SKM-1 treated with dmso at 0.1 percent for 144 hours (cell line): ENCODE data around the gene AMER3.
A peak's percentile ranks its signal among the peaks of the same experiment; 100 is the strongest.
"Not testable (repeated sequence)": the region's sequence is repeated elsewhere in the genome, so short reads cannot be mapped to it uniquely, and the experiment has no call there.

Experiments
- DNase-seq: peaks from one replicate; lab custom pipeline; 2025; ENCODE audit not compliant: unreplicated experiment; lab: John Stamatoyannopoulos, UW

AMER3 gene, protein sequence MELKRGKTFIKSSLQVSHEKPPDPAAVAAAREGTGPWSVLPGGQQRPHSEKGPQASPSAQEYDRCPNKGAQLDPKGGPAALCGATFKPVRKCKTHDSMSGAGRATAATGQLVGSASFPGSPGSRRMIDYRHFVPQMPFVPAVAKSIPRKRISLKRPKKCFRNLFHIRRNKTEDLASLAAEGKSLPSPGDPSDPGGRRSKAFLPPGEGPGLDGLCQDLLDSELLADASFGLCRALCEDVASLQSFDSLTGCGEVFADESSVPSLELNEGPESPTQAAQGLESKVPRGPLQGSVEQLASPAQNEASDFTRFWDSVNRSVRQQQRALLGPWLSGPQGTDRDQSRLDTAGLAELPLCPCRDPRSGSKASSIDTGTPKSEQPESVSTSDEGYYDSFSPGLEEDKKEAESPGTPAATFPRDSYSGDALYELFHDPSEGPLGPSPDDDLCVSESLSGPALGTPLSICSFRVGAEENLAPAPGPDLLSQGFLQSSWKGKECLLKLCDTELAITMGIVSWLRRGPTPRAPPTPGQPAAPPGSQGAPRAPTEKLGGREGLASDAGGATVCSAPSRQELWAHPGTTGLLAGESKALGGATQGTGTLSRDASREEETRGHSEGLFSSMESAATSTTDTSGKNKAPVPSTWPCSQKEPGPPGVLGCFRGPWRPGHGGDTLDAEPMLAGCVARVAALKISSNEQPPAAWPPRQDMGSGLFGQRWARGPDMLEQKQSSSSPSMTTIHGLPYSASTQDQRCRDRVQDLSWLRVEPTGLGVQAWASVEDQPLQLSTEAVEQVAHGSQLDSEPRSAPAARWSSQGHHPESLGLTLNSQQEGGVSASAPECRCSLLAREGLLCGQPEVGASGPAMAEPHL

DNA sequence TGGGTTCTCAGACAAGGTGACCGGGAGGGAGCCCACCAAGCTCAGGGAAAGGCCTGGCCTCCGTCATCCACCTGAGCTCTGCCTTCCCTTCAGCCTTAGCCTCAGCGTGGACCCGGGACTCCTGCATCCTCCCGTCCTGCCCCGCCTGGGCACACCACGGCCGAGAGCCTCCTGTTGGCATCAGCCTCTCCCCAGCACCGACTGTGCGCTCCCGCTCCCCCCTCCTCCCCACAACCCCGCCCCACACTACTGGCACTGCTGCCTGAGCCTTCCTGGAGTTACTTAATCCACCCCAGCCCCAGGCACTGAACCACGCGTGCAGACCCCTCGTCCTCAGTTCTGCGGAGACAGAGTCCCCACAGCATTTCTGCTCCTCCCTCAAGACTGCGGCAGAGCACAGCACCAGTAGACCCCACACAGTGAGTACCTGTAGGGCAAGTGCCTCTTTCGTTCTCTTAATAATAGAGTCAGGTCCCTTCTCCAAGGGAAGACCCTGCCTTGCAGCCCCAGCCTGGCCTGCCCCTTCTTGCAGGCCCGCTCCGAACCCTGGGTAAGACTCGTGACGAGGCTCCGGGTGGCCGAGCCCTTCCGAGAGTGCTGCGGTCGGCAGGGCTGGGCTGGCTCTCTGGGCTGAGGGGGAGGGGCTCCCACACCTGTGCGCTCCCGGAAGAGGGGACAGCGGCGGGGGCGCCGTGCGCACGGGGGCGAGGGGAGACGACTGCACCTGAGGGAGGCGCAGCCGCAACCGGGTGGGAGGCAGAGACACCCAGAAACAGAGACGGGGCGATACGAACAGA, at the start of gene AMER3:
TSS of gene AMER3 (plus strand) at position 285 of the 797 bp plus-strand sequence. CDS start 6,533 bp downstream, outside the sequence.
- DNase-seq, result no peak

DNA sequence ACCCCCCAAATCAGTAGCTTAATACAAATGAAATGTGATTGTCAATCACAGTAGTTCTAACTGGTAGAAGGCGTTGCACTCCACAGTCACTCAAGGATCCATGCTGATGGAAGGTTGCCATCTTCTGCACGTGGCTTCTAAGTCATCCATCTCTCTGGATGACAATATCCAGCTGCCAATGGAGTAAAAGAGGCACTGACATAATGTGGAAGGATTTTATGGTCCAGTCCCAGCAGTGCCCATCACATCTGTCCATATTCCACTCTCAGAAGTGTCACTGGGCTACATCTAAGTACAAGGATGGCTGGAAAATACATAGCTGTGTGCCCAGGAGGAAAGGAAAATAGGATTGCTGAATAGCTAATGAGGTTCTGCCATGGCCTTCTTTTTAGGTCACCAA, 40.5 kb upstream of the AMER3 start:
- not testable (repeated sequence) for DNase-seq

DNA sequence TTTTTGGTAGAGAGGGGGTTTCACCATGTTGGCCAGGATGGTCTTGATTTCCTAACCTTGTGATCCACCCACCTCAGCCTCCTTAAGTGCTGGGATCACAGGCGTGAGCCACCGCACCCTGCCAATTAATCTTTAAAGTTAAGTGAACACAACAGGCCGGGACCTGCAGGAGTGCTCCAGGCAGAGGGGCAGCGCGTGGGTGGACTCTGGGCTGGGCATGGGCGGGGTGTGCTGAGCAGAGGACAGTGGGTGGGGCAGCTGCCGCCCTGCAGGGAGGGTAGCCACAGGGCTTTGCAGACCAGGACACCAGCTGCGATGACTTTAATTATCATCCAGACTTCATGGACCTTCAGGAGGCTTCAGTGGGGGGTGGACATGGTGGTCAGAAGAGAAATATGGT, 35.3 kb upstream of the AMER3 start:
- no peak for DNase-seq

DNA sequence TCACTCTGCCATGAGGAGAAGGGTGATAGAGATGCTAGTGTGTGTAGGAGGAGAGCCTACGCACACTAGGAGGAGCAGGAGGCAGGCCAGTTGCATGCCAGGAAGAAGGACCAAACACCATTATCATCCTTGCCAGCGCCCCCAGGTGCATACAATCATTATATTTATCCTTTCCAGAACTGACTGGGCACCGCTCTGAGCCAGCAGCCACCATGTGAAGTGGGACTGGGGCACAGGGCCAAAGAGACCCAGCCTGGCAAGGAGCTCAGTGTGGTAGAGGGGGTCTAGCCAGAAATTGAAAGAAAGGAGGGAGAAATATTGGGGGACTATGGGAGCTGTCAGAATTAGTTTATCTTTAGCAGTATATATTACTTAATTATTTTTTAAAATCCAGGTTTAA, 34.8 kb upstream of the AMER3 start:
- DNase-seq, result no peak

DNA sequence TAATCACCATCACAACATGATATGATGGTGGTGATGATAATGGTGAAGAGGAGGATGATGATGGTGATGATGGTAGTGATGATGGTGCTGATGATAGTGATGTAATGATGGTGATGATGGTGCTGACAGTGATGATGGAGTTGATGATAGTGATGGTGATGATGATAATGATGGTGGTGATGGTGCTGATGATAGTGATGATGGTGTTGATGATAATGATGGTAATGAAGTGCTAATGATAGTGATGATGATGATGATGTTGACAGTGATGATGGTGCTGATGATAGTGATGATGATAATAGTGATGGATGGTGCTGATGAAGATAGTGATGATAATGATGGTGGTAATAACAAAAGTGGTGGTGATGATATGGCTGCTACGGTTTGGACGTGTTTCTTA, 30.9 kb upstream of the AMER3 start:
- DNase-seq, result no peak

DNA sequence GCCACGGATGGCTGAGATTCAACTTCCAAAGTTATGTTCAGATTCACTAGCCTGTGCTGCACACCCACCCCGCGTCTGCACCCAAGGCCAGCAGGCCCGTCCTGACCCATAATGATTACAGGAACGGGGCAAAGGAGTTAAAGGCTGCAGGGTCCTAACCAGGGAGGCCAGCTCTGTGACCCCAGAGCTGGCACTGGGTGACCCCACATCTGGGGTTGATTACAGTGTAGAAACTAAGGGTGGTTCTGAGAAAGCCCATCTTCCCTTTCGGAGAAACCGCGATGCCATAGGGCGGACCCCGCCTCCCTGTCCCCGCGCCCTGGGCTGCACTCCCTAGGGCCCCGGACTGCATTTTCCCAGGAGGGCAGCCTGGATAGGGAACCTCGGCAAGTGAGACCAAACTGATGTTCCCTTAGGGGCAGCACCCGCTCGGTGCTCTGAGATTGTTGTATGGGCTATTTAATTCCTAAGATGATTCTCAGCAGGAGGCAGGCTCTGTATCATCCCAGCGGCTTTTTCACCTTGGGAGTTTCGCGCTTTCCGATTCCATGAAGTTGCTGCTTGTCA, 28.6 kb upstream of the AMER3 start:
- no peak for DNase-seq

DNA sequence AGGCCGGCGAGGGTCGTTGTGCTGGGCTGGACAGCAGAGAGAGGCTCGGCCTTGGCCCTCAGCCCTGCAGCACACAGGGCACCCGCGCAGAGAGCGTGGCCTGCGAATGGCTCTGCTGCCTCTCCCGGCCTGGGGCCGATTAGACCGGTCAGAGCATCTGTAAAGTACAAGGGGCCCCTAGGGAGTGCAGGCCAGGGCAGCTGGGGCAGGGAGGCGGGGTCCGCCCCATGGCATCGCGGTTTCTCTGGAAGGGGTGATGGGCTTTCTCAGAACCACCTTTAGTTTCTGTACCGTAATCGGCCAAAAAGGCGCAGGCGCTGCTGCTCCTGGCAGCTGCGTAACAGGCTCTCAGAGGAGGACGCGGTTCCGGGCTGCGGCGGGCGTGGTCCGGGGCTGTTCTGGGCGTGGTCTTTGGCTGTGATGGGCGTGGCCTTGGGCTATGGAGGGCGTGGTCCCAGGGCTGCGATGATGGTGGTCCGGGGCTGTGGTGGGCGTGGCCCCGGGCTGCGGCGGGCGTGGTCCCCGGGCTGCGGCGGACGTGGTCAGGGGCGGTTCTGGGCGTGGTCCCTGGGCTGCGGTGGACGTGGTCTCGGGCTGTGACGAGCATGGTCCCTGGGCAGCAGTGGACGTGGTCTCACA, 27.9 kb upstream of the AMER3 start:
- peak; percentile 41 for DNase-seq

DNA sequence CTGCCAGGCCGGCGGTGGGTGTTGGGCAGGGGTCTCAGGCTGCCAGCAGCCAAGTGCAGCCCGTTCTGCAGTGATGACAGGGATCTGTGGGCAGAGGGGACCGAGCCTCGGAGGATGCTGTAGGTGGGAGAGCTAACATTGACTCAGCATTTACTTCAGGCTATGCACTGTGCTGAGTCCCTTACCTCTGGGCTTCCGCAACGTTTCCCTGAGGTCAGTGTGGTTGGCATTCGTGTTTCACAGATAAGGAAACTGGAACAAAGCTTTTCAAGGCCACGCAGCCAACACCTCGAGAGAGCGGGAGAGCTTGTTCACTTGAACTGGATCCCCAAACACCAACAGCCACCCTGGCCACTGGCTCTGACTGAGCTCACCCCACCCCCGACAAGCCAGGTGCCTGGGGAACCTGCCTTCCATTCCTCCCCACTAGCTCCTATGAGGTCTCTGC, 27.3 kb upstream of the AMER3 start:
- peak; percentile 58 for DNase-seq

DNA sequence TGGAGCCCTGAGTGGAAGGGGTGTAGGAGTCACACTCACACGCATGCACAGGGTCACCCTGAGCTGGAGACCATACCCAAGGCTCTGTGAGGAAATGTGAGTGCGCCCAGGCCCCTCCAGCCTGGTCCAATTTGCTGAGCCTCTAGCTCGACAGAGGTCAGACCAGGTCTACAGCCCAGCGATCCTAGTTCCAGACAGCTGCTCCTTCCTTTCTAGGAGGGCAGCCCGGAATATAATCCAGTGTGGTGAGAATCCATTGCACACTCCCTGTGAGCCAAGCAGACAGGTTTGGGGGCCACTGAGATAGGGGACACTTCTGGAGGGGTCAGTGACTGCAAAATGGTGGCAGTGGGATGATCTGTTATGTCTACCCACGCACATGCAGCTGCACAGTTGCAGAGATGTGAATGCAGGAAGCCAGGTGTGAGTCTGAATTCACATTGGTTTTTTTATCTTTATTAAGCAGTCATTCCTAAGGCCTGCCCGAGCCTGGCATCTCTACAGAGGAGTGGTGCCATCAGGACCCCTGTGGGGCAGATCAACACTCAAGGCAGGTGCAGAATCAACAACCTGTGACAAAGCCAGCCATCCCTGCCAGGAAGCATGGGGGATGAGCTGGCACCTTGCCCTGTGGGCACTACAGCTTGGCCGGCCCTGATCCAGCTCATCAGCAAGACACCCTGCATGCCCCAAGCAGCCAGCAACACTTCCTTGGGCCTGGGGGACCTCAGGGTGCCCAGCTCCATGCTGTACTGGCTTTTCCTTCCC, 26.6 kb upstream of the AMER3 start, which contains the start of gene GPR148:
TSS of gene GPR148 (plus strand) at position 522 of the 768 bp plus-strand sequence. CDS start at position 604, 82 bp downstream.
- no peak for DNase-seq

DNA sequence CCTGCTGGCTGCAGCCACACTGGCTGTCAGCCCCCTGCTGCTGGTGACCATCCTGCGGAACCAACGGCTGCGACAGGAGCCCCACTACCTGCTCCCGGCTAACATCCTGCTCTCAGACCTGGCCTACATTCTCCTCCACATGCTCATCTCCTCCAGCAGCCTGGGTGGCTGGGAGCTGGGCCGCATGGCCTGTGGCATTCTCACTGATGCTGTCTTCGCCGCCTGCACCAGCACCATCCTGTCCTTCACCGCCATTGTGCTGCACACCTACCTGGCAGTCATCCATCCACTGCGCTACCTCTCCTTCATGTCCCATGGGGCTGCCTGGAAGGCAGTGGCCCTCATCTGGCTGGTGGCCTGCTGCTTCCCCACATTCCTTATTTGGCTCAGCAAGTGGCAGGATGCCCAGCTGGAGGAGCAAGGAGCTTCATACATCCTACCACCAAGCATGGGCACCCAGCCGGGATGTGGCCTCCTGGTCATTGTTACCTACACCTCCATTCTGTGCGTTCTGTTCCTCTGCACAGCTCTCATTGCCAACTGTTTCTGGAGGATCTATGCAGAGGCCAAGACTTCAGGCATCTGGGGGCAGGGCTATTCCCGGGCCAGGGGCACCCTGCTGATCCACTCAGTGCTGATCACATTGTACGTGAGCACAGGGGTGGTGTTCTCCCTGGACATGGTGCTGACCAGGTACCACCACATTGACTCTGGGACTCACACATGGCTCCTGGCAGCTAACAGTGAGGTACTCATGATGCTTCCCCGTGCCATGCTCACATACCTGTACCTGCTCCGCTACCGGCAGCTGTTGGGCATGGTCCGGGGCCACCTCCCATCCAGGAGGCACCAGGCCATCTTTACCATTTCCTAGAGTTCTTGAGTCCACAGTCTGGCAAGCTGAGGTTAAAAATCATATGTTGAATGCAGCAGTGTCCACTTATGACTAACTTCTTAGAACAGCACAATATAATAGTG, 25.7 kb upstream of the AMER3 start:
- DNase-seq, result no peak

DNA sequence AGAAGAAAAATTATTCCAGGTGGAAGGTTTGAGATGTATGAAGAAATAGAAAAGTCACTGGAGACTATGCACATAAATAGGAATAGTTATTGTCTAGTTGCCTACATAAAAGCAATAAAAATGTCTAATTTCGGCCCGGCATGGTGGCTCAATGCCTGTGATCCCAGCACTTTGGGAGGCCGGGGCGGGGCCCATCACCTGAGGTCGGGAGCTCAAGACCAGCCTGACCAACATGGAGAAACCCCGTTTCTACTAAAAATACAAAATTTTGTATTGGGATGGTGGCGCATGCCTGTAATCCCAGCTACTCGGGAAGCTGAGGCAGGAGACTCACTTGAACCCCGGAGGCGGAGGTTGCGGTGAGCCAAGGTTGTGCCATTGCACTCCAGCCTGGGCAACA, 23.1 kb upstream of the AMER3 start:
- not testable (repeated sequence) for DNase-seq

DNA sequence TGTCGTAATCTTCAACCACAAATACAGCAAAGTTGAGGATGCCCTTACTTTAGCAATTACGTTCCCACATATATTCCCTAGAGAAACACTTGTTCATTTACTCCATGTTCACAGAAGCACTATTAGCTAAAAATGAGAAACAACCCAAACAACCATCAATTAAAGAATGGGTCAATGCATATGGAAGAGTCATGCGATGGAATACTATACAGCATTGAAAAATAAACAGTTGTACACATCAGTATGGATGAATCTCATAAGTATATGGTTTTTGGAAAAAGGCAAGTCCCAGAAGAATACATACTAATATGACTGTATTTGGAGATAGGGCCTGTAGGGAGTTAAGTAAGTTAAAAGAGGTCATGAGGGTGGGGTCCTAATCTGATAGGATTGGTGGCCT, 20.1 kb upstream of the AMER3 start:
- DNase-seq, result no peak

DNA sequence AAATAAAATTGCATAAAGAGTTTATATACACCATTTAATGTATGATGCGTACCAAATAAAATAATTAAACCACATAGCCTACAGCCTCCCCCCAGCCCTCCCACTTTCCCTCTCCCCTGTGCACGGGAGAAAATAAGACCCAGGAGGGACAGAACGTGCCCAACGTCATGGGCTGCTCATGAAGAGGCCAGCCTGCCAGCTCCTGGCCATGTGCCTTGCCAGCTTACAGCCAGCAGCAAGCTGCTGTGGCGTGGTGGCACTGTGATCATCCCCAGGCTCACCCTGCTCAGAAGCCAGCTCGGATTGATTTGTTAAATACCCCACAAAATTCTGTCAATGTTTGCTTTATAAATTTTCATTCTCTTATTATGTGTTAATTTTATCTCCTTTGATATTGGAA, 18.9 kb upstream of the AMER3 start:
- DNase-seq, result no peak

DNA sequence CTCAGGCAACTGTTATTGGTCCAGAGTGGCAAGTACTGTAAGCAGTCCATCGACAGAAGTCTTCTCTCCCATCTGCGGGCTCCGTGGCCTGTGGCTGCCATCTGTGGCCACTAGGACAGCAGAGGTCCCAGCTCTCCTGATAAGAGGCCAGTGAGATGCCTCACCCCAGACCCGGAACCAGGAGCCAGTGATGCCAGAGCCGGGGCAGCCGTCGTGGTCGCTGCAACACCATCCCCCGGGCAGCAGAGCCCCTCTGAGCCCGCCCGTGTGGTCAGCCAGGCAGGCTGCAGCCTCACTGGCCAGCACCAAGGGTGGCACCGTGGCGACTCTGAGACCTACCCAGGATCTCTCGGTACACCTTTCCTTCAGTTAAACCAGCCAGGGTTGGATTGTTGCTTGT, 17.7 kb upstream of the AMER3 start:
- DNase-seq, result no peak

DNA sequence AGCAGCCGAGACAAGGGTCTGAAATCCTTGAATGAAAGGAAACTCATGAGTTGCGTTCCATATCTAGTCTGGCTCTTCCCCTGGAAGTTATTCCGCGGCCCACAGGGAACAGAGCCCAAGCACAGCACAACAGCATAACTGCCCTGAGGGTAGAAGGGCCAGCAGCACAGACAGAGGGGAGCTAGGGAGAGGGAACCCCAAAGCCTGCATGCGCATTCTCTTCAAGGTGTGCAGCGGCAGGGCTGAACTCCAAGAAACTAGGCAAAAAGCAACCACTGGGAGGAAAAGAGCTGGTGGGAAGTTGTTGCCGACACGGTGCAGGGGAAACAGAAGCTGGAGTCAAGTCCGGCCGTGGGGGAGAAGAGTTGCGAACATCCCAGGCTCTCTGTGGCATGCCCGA, 14.7 kb upstream of the AMER3 start:
- DNase-seq, result no peak

DNA sequence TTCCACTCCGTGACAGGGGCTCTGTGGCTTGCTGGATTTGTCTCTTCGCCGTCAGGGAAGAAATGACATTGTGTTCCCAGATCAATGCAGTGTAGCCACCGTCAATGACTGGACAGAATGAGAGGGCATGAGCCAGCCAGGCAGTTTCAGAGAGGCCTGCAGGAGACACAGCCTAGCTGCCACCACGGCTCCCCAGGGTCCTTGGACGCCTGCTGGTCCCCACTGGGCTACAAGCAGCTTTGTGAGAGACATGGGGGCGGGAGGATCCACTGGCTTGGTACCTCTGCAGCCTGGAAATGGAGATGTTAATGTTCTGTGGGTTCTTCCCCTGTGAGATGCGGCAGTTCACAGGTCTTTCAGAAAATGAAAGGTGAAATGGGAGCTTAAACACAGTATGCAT, 12.1 kb upstream of the AMER3 start:
- DNase-seq, result no peak

DNA sequence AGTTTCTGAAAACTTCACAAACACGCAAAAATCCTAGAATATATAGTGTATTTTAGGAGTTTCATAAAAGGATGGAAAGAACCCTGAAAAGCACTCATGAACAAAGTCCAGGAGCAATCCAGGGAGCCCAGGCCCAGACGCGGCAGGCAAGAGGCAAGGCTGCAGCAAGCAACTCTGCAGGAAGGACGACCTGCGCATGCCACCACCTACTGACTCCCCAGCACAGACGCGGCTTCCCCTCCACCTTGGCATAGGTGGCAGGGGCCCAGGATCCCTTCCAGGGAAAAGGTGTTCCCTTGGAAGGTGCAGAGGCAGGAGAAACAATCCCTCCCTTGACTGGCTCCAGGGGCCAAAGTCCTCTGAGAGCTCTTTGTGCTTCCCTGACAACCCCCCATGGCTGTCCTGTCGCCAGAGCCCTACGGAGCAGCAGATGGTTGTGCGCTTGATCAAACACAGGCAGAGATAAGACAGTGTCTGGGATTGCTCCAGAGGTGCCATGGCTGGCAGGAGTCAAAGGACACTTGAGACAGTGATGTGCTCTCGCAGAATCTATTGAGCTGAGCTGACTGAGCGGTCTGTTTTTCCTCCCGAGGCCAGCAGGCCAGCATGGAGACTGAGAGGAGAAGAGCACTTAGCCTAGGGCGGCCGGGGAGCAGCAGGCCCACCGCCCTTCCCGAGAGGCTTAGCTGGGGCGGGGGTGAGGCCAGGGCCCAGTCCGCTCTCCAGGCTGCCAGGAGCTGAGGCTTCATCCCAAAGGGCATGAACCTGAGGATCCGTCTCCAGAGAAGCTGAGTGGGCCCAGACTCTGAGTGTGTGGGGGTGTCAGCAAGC, 10.8 kb upstream of the AMER3 start:
- DNase-seq, result no peak

DNA sequence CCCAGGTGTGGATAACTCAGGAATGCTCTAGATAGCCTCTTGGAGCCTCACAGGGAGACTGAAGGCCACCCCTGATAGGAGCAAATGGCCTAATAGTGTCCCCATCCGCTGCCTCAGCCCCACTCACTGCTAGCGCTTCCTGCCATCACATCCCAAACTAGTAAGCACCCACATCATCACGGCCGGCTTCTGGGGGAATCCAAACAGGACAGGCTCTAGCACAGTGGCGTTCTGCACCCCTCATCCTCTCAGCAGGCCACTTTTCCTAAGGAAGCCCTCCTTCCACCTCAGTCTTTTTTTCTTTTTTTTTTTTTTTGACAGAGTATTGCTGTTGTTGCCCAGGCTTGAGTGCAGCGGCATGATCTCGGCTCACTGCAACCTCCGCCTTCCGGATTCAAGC, 6.3 kb upstream of the AMER3 start:
- DNase-seq, result no peak
